ENCODE measurements around the gene GKN1.

DNA sequence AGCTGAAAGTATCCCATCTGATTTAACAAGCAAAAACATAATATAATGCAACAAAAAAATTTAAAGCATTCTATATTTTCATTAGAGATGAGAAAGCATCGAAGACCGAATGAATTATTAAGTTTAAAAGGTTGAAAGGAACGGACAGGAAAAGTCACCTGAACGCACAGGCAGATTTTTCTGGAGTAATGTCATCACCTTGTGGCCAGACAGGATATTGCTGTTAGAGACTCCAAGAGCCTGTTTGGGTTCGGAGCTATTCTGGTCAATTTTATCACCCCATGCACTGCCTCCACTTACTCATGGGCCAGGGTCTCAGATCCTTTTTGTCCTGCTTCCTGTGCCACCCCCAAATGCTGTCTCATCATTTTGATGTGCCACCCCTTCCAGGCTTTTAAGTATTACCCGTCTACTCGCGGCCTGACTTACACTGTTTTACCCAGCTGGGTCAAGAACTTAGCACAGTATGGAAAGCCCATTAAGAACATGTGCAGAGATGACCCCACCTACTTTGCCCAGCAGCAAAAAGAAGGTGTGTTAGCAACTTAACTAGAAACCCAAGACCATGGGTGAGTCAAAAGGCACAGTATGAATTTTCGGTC, 49.0 kb upstream of the GKN1 start:
- TF ChIP-seq RAD21 (IDR thresholded peaks at IDR 0.05; ENCODE audit: low read depth) (peak; percentile 95), TAF1 (IDR thresholded peaks at IDR 0.05; ENCODE audit: low read depth) (no peak), EP300 (IDR thresholded peaks at IDR 0.05; ENCODE audit: borderline replicate concordance) (no peak), NFIC (IDR thresholded peaks at IDR 0.05) (no peak), TCF12 (IDR thresholded peaks at IDR 0.05; ENCODE audit: low read depth) (no peak), TEAD4 (IDR thresholded peaks at IDR 0.05) (no peak)

All from Ishikawa (cell line).